ENCODE data around the gene CCRL2.

GRCh38 chr3:46438831-46439230 lies 31.8 kb downstream of the CCRL2 start:
- no peak for TF ChIP-seq EZH2phosphoT487 (IDR thresholded peaks at IDR 0.05)
- TF ChIP-seq EZH2 (IDR thresholded peaks at IDR 0.05) = no peak
- no peak for TF ChIP-seq CTCF (IDR thresholded peaks at IDR 0.05)

Data from neural progenitor cell (in vitro differentiated cells).